Measurements from ENCODE around the gene BEND7. TPM values are rescaled to one million over a fixed set of nuclear protein-coding genes. Genes with fewer than 3 reads are reported as not detected.
A peak's percentile ranks its signal among the peaks of the same experiment; 100 is the strongest.

The BEND7 gene
- total and polyA plus RNA-seq, 2 of the 13 experiments (the other 11 are each of a cell fraction or from before 2014, with no cell fraction given), result 14.1 to 17.1 TPM

DNA sequence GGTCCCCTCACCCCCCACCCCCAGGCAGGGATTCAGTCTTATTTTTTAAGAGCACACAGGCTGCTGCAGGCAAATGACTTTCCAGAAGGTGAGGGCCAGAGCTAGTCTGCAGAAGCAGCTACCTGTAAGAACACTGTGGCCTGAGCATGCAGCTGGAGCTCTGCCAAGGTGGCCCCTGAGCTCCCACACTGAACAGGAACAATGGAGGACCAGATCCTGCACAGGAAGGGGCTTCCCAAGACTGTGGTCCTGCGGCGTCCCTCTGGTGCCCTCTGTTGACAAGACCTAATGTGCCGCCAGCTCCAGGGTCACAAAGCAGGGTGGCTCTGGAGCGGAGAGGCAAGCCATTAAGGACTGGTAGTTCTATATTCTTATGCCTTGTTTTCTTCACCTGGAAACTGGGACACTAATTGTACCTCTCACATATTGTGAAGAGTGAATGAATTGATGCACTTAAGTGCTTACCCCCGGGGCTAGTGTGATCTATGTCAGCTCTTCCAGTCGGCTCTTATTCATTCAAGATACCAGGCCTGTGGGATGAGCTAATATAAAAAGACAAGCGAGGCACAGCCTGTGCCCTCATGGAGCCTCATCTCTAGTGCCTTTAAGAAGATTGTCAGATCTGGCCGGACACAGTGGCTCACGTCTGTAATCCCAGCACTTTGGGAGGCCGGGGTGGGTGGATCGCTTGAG lies 8.0 kb upstream of the BEND7 start:
- BruUV-seq (replicated peaks), result no TSS peak
- Histone ChIP-seq H3K27me3 (ENCODE audit: control insufficient read depth in 1 of 2, insufficient read depth in 2 of 2, low read length in 2 of 2) (peaks cover 1 to 24% of the 10 kb centered on the region in 2 experiments; a peak in 3 of 5 replicates), H3K4me1 (ENCODE audit: insufficient read depth, low read length) (no peaks in the 10 kb centered on the region), H3K9me3 (ENCODE audit: low read length) (no peaks in the 10 kb centered on the region), H3K36me3 (replicated peaks in 1 of 2; ENCODE audit: control insufficient read depth in 1 of 2, insufficient read depth in 2 of 2, low read length in 2 of 2) (no peaks in the 10 kb centered on the region), H4K20me1 (ENCODE audit: insufficient read depth, low read length) (no peaks in the 10 kb centered on the region), H3K9ac (ENCODE audit: insufficient read depth, low read depth, low read length) (no peak overlapping the region), H3K79me2 (ENCODE audit: insufficient read depth, low read length) (no peaks in the 10 kb centered on the region), H3K4me2 (ENCODE audit: low read depth, low read length) (peak overlapping the region; percentile 64), H2AFZ (ENCODE audit: low read length) (no peak overlapping the region), H3K4me3 (replicated peaks in 1 of 3; ENCODE audit: insufficient read depth in 1 of 3, low read depth in 2 of 3, low read length in 3 of 3) (no peak overlapping the region; a peak in 1 of 6 replicates), H3K27ac (ENCODE audit: extremely low read length, insufficient read depth, low read length) (no peak overlapping the region)
- peak; percentile 65 for DNase-seq (ENCODE audit: low spot score)
- WGBS (ENCODE audit: low lambda C conversion rate), result 28% methylated on average over 5 of the region's 11 CpGs
- POLR2A ChIA-PET, result interaction anchor here (1.0 kb wide), 1 partner anchor 235 kb away, joined by 5 read pairs; no protein-coding TSS in a partner anchor
- in situ Hi-C loops (cut with HindIII; ENCODE audit: extremely low pct_ligation_motif_present, low pct_unique_long_range_greater_than_20kb), result loop anchor here (10.0 kb wide), 1 partner anchor 122 kb away; no protein-coding TSS in a partner anchor
- intact Hi-C loops (cut with micrococcal nuclease; ENCODE audit: unreplicated experiment), result loop anchor here (1.0 kb wide), 2 partner anchors 122 to 165 kb away; no protein-coding TSS in a partner anchor
- peak; percentile 62 for FAIRE-seq
- ATAC-seq, result peak; percentile 99
- CTCF ChIA-PET (ENCODE audit: low intra/inter-chr PET ratio, low total read pairs), result interaction anchor here (0.6 to 2.1 kb wide), 4 partner anchors 51 to 165 kb away, joined by 3 to 18 read pairs (median 5); no protein-coding TSS in a partner anchor
- TF ChIP-seq HIVEP1 (CRISPR knock-in tag; IDR thresholded peaks at IDR 0.05) (no peak), GMEB1 (CRISPR knock-in tag; IDR thresholded peaks at IDR 0.05; ENCODE audit: borderline replicate concordance) (no peak), ZNF350 (CRISPR knock-in tag; IDR thresholded peaks at IDR 0.05; ENCODE audit: borderline replicate concordance, low read depth) (peak; percentile 64; the same call in 1 of the 2 replicates), RNF2 (conservative IDR thresholded peaks at IDR 0.05; ENCODE audit: low read depth) (no peak), TBX3 (IDR thresholded peaks at IDR 0.05; ENCODE audit: borderline replicate concordance) (no peak), XRCC5 (optimal IDR thresholded peaks at IDR 0.05; ENCODE audit: low read length) (peak; percentile 81), ZNF251 (CRISPR knock-in tag; IDR thresholded peaks at IDR 0.05) (no peak), GABPA (IDR thresholded peaks at IDR 0.05; ENCODE audit: low read depth, low read length) (no peak), GABPA (CRISPR knock-in tag; IDR thresholded peaks at IDR 0.05; ENCODE audit: low read depth) (0 out of 2 replicates have a peak, but pooled peaks have one; percentile 11), RAD21 (CRISPR knock-in tag; IDR thresholded peaks at IDR 0.05) (peak; percentile 76; the same call in 1 of the 2 replicates), STAG1 (CRISPR knock-in tag; IDR thresholded peaks at IDR 0.05) (peak; percentile 91), GABPB1 (CRISPR knock-in tag; IDR thresholded peaks at IDR 0.05) (peak; percentile 46; the same call in 1 of the 2 replicates)
- TF ChIP-seq, protein P1, sequence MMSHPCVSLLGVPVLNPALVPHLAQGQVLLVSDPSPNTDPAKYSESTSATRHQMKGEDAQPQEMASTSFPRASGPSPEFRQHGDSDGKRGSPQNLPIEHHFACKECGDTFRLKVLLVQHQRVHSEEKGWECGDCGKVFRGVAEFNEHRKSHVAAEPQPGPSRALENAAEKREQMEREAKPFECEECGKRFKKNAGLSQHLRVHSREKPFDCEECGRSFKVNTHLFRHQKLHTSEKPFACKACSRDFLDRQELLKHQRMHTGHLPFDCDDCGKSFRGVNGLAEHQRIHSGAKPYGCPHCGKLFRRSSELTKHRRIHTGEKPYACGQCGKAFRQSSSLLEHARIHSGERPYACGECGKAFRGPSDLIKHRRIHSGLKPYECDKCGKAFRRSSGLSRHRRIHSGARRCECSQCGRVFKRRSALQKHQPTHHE (CRISPR knock-in tag; IDR thresholded peaks at IDR 0.05; ENCODE audit: borderline replicate concordance), result no peak
- TF ChIP-seq, protein P2, sequence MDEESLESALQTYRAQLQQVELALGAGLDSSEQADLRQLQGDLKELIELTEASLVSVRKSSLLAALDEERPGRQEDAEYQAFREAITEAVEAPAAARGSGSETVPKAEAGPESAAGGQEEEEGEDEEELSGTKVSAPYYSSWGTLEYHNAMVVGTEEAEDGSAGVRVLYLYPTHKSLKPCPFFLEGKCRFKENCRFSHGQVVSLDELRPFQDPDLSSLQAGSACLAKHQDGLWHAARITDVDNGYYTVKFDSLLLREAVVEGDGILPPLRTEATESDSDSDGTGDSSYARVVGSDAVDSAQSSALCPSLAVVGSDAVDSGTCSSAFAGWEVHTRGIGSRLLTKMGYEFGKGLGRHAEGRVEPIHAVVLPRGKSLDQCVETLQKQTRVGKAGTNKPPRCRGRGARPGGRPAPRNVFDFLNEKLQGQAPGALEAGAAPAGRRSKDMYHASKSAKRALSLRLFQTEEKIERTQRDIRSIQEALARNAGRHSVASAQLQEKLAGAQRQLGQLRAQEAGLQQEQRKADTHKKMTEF (CRISPR knock-in tag; IDR thresholded peaks at IDR 0.05), result 0 out of 2 replicates have a peak, but pooled peaks have one; percentile 45
- TF ChIP-seq, protein P3, sequence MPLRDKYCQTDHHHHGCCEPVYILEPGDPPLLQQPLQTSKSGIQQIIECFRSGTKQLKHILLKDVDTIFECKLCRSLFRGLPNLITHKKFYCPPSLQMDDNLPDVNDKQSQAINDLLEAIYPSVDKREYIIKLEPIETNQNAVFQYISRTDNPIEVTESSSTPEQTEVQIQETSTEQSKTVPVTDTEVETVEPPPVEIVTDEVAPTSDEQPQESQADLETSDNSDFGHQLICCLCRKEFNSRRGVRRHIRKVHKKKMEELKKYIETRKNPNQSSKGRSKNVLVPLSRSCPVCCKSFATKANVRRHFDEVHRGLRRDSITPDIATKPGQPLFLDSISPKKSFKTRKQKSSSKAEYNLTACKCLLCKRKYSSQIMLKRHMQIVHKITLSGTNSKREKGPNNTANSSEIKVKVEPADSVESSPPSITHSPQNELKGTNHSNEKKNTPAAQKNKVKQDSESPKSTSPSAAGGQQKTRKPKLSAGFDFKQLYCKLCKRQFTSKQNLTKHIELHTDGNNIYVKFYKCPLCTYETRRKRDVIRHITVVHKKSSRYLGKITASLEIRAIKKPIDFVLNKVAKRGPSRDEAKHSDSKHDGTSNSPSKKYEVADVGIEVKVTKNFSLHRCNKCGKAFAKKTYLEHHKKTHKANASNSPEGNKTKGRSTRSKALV (CRISPR knock-in tag; IDR thresholded peaks at IDR 0.05), result no peak
- TF ChIP-seq, protein P4, sequence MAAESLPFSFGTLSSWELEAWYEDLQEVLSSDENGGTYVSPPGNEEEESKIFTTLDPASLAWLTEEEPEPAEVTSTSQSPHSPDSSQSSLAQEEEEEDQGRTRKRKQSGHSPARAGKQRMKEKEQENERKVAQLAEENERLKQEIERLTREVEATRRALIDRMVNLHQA (CRISPR knock-in tag; IDR thresholded peaks at IDR 0.05), result no peak

All from HepG2 (cell line).